ENCODE results near the gene ZNF423.

The ZNF423 gene

GRCh38 chr16:49470513-49470991 lies 385.4 kb downstream of the ZNF423 start:
- DNase-seq (ENCODE audit: low read depth): no peak

DNA sequence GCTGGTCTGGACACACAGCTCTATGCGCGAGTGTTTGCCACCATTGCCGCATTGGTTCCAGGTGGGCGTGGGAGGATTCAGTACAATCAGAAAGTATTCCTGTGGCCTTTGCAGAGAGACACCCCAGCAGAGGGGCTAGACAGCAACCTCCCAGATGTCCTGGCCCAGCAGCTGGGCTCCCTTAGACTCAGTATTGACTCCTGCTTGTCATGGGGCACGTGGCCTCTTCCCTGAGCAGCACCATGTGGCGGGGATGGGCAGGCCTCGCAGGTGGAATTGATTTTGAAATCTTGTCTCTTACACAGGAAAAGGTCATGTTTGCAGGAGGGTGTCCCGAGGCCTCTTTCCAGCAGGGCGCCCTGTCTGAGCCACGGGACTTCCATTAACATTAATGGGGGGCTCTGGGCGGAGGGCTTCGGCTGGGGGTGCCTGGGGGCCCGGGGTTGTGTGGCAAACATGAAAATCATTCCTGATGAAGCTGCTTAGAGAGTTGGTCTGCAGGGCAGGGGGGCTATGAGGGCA lies 385.9 kb downstream of the ZNF423 start:
- no peak for DNase-seq (ENCODE audit: low read depth)

DNA sequence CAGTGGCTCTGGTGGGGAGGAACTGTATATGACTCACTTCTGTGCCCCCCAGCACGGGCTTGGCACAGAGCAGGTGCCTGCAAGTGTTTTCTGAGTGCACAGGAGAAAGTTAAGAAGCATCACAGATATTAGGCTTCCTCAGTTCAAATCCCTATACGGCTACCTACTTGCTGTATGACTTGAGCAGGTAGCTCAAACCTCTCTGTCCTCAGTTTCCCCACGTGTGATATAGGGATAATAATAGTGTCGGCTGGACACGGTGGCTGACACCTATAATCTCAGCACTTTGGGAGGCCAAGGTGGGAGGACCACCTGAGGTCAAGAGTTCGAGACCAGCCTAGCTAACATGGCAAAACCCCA lies 386.6 kb downstream of the ZNF423 start:
- no peak for DNase-seq (ENCODE audit: low read depth)

- no peak for DNase-seq (ENCODE audit: low read depth)
Measured at GRCh38 chr16:49468611-49469310, 387.2 kb downstream of the ZNF423 start.

GRCh38 chr16:49467540-49468372 lies 388.2 kb downstream of the ZNF423 start:
- DNase-seq (ENCODE audit: low read depth): no peak

DNA sequence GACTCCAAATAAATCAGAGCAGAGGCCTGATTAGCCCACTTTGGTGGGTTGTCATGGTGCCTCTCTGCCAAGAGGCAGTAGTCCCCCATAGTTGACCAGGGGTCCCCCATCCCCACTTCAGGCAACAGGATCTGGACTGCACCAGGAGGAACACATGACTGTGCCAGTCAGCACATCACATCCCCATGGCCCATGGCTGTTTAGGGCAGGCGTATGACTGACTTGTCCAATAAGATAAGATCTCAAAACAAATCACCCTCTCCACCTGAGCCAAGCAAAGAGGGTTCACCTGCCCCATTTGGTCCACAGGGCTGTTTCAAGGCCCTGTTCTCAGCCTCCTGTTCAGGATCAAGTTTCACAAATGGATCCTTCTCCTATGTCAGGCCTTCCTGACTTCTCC lies 389.0 kb downstream of the ZNF423 start:
- no peak for DNase-seq (ENCODE audit: low read depth)

DNA sequence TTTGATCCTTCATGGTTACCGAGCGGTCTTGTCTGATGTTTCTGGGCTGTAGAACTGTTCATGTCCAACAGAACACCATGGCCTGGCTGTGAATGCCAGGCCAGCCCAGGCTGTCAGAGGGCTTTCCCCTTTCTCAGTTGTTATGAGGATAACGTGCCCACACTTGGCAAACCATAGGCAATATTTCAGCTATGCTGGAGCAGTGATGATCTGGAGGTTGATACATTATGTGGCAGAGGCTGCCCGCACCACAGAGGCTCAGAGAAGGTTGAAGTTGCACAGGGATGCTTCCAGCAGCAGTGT lies 389.4 kb downstream of the ZNF423 start:
- no peak for DNase-seq (ENCODE audit: low read depth)

- no peak for DNase-seq (ENCODE audit: low read depth)
Measured at GRCh38 chr16:49465661-49466528, 390.0 kb downstream of the ZNF423 start.

GRCh38 chr16:49464877-49465504 lies 390.9 kb downstream of the ZNF423 start:
- DNase-seq (ENCODE audit: low read depth): no peak

GRCh38 chr16:49464093-49464492 lies 391.8 kb downstream of the ZNF423 start:
- DNase-seq (ENCODE audit: low read depth): no peak

GRCh38 chr16:49463529-49463928 lies 392.4 kb downstream of the ZNF423 start:
- DNase-seq (ENCODE audit: low read depth): no peak

GRCh38 chr16:49462989-49463371 lies 392.9 kb downstream of the ZNF423 start:
- DNase-seq (ENCODE audit: low read depth): no peak

DNA sequence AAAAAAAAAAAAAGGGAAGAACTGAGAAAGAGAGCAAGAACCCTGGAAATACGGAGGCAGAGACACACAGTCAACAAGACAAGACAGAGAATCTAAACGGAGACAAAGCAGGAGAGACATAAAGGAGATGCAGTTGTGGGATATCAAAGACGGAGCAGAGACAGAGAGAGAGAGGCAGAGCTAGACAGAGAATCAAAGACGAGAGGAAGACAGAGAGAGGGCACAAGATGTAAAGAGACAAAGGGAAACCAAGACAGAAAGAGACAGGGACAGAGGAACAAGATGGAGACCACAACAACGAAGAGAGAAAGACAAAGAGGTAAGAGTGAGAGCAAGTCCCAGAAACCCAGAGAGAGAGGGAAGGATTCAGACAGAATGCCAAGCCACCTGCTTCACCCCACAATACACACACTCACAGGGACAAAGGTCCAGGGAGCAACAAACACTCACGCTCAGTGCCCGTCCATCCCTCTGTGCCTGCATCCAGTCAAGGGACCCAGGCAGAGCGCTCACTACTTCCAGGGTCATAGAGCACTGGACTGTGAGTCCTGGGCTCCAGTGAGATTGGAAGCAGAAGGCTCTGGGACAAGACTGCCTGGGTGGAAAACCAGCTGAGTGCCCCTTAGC lies 393.4 kb downstream of the ZNF423 start:
- no peak for DNase-seq (ENCODE audit: low read depth)

DNA sequence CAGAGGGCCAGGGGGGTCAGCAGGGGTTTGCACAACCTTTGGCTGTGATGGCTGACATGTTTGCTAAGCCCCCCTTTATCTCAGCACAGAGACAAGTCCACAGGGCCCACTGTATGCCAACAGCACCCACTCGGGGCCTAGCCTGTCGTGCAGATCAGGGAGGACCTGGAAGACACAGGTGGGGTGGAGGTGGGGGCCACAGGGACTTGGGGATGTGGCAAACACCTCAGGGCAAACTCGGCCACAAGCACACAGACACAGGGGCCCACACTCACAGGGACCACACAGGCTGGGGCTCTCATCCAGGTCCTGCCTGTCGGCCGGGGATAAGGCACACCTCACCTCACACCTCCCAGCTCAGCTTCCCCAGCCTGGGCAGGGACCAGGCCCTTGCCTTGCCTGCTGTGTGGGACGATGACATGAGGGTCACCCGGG lies 394.4 kb downstream of the ZNF423 start:
- DNase-seq (ENCODE audit: low read depth): no peak

DNA sequence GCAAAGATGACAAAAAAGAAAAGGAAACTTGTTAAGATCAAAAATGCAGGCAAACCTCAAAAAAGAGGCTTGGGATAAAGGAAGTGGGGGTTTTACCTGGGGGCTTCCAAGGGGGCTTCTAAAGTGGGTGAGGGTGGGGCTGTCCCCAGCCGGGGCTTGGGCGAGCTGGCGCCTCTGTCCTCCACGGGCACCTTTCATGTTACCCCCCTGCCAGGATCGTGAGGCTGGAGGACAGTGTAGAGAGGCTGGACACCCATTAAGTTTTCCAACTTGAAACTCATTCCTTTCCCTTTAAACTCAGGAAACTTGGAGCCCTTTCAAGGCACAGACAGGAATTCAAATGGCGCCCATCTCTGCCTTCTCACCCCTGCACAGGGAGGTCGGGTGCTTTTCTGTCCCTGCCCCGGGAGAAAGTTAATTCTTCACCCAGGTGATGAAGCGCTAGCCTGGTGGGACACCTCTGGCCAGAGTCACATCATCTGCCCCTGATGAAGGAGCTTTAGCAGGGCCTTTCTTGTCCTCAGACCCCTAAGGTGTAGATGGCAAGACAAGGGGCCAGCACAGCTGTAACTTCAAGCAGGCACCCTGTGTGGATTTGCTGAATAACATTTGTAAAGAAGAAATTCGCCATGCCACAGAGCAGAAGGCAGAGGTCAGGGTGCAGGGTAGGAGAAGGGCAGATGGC lies 395.0 kb downstream of the ZNF423 start:
- no peak for DNase-seq (ENCODE audit: low read depth)

- no peak for DNase-seq (ENCODE audit: low read depth)
Measured at GRCh38 chr16:49459953-49460735, 395.8 kb downstream of the ZNF423 start.

GRCh38 chr16:49458656-49459445 lies 397.1 kb downstream of the ZNF423 start:
- no peak for DNase-seq (ENCODE audit: low read depth)

GRCh38 chr16:49458243-49458642 lies 397.7 kb downstream of the ZNF423 start:
- no peak for DNase-seq (ENCODE audit: low read depth)

DNA sequence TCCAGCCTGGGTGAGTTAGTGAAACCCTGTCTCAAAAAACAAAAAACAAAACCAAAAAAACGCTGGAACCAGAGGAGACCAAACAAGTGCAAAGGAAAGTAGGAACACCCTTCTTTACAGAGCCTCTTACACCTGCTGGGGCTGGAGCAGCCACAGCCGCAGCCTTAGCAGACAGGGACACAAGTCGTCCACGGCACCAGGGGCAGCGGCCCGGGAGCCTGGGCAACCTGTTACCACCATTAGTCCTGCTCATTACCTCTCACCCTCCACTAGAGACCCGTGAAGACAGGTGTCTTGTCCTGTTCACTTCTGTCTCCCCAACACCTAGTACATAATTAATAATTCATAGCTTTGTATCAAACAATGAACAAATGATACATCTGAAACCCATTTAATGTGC lies 398.7 kb downstream of the ZNF423 start:
- DNase-seq (ENCODE audit: low read depth): no peak
